Stimulated activated effector memory CD8-positive, alpha-beta T cell treated with anti-CD3 and anti-CD28 coated beads, Interleukin-12 subunit alpha, Interleukin-12 subunit beta, amount 100 ng/mL, for 72 hours (primary cell): Measurements from ENCODE around the gene ITPK1.

Source experiments
- ATAC-seq: fragments of 150-1000 bp; cut with Tn5 transposase; 2 replicates; pipeline ENCODE4 v1.10.0; 2021
- DNase-seq, 2 donors: peaks; one replicate each; pipeline ENCODE4 v3.0.0; 2021 to 2022; ENCODE audit warnings: low spot score in 2 of 2
- H3K27ac Mint-ChIP-seq: one replicate; pipeline ENCODE4 v1.8.0; 2022; ENCODE audit warnings: mild to moderate bottlenecking, mixed read lengths
- H3K36me3 Mint-ChIP-seq: one replicate; pipeline ENCODE4 v1.8.0; 2022; ENCODE audit warnings: mild to moderate bottlenecking, mixed read lengths
- H3K4me1 Mint-ChIP-seq: one replicate; pipeline ENCODE4 v1.8.0; 2022; ENCODE audit warnings: mixed read lengths
- H3K4me3 Mint-ChIP-seq: one replicate; pipeline ENCODE4 v1.8.0; 2022; ENCODE audit warnings: mild to moderate bottlenecking, mixed read lengths
- H3K9me3 Mint-ChIP-seq: one replicate; pipeline ENCODE4 v1.8.0; 2022; ENCODE audit warnings: mixed read lengths

Gene ITPK1

DNA sequence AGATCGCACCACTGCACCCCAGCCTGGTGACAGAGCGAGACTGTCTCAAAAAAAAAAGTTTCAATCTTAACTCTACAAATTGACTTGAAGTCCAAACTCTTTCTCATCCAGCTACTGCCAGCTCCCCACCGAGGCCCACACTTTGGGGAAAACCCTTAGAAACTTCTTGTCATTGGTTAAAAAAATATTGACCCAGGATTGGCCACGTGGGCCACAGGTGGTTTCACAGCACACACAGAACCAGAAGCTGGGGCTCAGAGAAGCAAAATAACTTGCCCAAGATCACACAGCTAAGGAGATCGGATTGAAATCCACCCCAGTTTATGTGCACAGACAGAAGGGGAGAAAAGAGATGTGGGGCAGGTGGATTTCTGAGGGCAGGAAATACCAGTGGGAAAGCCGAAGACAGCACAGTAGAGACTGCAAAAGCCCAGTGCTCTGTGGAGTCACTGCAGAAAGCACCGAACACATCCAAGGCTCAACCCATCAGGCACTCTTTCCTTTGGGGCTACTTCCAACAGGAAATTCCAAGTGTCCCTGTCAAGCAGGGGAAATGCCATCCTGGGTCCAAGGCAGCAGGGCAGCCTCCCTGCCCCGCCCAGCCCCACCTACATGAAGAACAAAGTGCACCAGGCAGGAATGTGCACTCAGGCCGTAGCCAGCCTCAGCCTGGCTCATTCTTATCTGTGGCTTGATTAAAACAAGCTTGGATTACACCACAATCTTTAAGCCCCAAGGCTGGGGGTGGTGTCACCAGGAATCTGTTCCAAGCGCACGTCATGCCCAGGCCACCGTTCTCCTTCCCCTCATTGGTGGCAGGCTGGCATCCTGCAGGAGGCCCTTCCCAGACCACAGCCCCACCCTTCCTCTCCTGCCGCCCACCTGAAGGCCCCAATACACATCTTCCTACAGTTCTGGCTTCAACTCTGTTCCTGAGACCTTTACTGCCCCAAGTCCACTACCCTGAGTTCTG lies 72.5 kb downstream of the ITPK1 start:
- H3K9me3 Mint-ChIP-seq, result no peaks in the 10 kb centered on the region
- no peak overlapping the region for H3K4me3 Mint-ChIP-seq
- peak overlapping the region; percentile 84 for H3K27ac Mint-ChIP-seq
- H3K4me1 Mint-ChIP-seq, result peaks cover 72% of the 10 kb centered on the region
- DNase-seq (no peak), ATAC-seq (peak; percentile 47)
- H3K36me3 Mint-ChIP-seq, result no peaks in the 10 kb centered on the region

DNA sequence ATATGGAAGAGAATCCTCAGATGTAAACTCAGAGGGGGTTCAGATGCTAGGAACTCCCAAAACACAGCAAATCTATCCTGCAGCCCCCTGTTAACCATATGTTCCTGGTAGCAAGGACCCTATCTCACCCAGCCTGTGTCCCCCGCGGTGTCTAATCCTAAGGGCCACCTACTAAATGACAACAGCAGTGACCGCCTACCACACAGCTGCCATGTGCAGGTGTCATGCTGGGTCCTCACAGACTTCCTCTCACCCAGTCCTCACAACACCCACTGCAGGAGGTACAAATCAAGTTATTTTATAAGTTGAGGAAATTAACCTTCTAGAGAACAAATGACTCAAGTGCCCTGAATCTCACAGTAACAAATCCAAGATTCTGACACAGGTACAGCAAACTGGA lies 73.9 kb downstream of the ITPK1 start:
- Mint-ChIP-seq H3K9me3 (no peaks in the 10 kb centered on the region), H3K27ac (peak overlapping the region; percentile 84), H3K4me1 (peaks cover 78% of the 10 kb centered on the region), H3K36me3 (no peaks in the 10 kb centered on the region), H3K4me3 (no peak overlapping the region)
- ATAC-seq (no peak), DNase-seq (no peak)

DNA sequence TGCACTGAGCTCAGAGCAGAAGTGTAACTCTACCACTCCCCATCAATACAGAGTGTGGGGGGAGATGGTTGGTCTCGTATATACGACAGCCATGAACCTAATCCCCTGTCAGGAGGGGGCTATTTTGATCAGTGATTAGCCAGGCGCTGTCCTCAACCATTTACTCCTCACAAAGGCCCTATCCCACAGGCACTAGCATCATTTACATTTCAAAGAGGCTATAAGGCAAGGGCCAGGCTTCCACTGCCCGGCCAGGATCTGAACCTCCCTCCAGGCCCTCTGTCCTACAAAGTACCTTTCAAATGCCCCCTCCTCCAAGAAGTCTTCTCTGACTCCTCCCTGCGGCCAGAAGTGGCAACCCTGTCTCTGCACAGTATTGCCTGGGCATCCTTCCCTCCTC lies 74.7 kb downstream of the ITPK1 start:
- no peak for ATAC-seq
- peaks cover 82% of the 10 kb centered on the region for H3K4me1 Mint-ChIP-seq
- DNase-seq, result no peak
- no peaks in the 10 kb centered on the region for H3K9me3 Mint-ChIP-seq
- H3K27ac Mint-ChIP-seq, result peak overlapping the region; percentile 84
- H3K36me3 Mint-ChIP-seq, result no peaks in the 10 kb centered on the region
- no peak overlapping the region for H3K4me3 Mint-ChIP-seq

DNA sequence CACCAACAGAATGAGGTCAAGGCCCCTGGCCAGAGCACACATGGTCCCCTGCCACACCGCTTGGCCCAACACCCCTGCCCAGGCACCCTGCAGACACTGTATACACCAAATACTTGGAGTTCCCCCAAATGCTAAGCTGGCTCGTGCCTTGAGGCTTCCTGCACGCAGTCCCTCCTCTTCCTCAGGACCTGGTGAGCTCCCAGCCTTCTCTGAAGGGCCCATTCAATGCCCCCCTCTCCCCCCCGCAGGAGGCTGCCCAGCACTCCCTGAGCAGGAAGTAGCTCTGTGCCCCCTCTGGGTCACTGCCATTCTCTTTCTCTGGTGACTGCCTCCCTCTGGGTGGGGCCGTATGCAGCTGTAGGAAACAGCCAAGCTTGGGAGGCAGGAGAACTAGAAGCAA lies 75.3 kb downstream of the ITPK1 start:
- Mint-ChIP-seq H3K27ac (peak overlapping the region; percentile 84), H3K4me1 (peaks cover 79% of the 10 kb centered on the region), H3K4me3 (no peak overlapping the region), H3K36me3 (no peaks in the 10 kb centered on the region), H3K9me3 (no peaks in the 10 kb centered on the region)
- DNase-seq (no peak), ATAC-seq (no peak)

DNA sequence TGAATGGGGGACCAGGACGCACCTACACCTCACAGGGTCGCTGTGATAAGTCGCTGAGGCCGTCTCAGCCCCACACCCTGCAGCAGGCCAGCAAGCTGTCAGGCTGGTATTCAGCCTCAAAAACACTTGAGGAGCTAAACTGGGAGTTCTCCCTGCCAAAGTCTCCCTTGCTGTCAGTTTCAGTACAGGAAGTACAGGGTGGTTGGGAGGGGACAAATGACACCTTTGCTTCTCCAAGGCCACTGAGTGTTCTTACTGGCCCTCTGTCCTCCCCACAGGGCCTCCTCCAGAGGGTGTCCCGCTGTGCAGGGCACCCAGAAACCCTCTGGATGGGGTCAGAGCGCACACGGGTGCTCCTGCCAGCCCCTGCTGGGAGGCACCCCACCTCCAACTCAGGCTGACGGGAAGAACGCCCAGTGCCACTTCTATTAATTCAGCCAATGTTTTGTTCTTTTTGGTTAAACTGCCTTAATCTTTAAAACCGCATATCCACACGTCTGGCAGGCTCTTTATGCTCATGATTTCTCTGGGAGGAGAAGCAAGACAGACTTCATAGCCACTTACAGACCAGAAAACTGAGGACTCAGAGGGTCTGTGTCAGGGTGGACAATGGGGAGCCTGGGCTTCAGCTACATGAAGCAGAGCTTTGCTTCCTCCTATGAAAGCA lies 75.9 kb downstream of the ITPK1 start:
- no peak for ATAC-seq
- Mint-ChIP-seq H3K36me3 (no peaks in the 10 kb centered on the region), H3K4me3 (no peak overlapping the region), H3K9me3 (no peaks in the 10 kb centered on the region), H3K27ac (peak overlapping the region; percentile 84), H3K4me1 (peaks cover 78% of the 10 kb centered on the region)
- DNase-seq, result no peak

DNA sequence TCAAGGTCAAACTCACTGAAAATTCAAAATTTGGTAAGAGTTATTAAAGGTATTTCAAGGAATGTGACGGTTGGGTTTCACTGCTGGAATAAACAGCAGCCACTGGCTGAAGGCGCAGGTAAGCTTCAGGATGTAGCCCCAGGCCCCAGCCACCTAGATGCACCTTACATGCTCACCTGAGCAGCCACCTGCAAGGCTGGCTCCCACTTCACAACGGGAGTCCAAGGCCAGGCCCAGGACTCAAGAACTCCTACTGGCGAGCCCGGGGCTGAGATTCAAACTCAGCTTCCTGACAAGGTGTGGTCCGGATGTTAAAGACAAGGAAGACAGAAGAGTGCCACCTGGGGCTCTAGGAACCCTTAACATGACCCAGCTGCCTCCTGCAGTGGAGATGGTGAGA lies 78.4 kb downstream of the ITPK1 start:
- Mint-ChIP-seq H3K9me3 (no peaks in the 10 kb centered on the region), H3K27ac (peak overlapping the region; percentile 60), H3K4me3 (no peak overlapping the region), H3K4me1 (peaks cover 78% of the 10 kb centered on the region), H3K36me3 (no peaks in the 10 kb centered on the region)
- ATAC-seq (no peak), DNase-seq (no peak)

DNA sequence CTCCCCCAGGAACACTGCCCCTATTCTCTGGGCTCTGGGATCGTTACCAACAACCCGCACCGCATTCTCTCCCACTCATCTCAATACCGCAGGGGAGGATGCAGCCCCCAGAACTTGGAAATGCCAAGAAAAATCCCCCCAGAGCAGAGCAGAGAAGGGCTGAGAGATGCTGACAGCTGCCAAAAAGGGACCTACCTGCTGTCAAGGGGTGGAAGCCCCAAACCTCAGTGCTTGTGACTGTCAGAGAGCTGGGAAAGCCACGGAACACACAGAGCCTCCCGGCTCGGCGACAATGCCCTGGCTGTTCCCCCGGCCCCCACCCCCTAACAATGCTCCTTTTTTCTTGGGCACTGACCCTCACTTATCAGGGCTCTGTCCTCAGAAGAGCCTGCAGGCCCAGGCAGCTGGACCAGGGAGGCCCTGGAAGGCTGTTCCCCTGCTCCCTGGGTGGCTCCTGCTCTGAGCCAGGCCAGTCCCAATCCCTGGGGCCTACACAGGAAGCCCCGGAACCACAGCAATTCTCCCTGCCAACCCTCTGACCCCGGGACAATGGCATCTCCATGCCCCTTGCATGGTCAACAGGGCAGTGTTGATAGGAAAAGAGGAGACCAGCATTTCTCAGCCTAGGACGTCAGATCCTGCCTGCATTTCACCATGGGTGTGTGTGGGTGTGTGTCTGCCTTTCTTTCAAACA lies 78.9 kb downstream of the ITPK1 start:
- Mint-ChIP-seq H3K36me3 (no peaks in the 10 kb centered on the region), H3K27ac (peak overlapping the region; percentile 60), H3K4me1 (peaks cover 72% of the 10 kb centered on the region), H3K9me3 (no peaks in the 10 kb centered on the region), H3K4me3 (no peak overlapping the region)
- ATAC-seq (no peak), DNase-seq (no peak)

DNA sequence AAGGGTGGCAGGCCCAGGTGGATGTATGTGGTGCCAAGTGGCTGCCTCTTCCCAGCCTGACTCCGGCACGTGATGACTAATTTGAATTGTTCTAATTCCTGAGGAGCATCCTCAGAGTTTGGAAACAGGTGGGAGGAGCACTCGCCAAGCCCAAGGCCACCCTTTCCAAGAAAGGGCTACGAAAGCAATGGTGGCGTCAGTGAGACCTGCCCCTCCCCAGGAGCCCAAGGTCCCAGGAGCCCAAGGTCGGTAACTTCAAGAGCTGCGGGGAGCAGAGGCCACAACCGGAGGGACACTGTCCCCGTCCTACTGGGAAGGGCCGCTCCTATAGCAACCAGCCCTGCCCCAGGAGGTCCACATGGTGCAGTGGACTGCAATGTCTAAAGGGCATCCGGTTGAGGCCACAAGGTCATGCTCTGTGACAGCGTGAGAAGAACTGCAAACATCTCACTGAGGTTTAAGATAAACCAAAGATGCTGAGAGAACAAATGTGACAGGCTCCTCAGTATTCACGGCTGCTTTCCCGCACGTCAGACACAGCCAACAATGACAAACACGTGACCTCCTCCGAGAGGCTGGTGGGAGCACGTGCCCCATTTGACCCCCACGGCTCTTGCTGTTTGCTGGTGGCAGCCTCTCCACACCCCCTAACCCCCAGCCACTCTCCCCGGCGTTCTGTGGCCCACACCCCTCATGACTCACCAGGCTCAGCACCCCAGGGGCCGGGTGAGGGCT lies 79.6 kb downstream of the ITPK1 start:
- Mint-ChIP-seq H3K36me3 (peaks cover 2% of the 10 kb centered on the region), H3K9me3 (no peaks in the 10 kb centered on the region), H3K4me1 (peaks cover 65% of the 10 kb centered on the region), H3K4me3 (no peak overlapping the region), H3K27ac (peak overlapping the region; percentile 60)
- DNase-seq (no peak), ATAC-seq (peak; percentile 33)

DNA sequence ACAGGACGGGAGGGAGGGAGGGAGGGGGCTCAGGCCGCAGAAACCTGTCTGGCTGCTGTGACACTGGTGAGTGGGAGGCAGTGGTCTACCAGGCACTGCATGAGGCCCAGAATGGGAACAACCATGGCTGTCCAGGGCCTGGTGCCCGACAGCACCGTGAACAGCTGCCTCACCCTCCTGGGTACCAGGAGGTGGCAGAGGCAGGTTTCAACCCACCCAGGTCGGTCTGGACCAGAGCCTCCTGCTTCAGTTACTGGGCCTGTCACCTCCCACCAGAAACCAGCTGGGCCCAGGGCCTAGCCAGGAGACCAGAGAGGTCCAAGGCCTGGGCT lies 80.2 kb downstream of the ITPK1 start:
- no peak overlapping the region for H3K4me3 Mint-ChIP-seq
- peaks cover 7% of the 10 kb centered on the region for H3K36me3 Mint-ChIP-seq
- no peak for ATAC-seq
- peaks cover 60% of the 10 kb centered on the region for H3K4me1 Mint-ChIP-seq
- no peak for DNase-seq
- no peak overlapping the region for H3K27ac Mint-ChIP-seq
- H3K9me3 Mint-ChIP-seq, result no peaks in the 10 kb centered on the region

DNA sequence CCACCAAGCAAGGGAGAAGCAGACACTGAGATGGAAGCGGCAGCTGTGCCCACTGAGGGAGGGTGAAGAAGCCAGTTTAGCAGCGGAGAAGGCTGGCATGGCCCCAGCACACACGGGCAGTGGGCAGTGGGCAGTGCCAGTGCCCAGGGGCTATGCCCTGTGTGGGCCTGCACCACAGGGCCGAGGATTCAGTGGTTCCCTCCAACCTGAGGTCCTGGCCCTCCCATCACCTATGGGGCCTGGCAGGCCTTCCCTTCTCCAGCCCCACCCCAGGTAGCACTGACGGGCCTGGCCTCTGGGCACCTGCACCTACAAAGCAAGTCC lies 81.1 kb downstream of the ITPK1 start:
- Mint-ChIP-seq H3K9me3 (no peaks in the 10 kb centered on the region), H3K4me1 (peaks cover 54% of the 10 kb centered on the region), H3K36me3 (peaks cover 7% of the 10 kb centered on the region), H3K27ac (peak overlapping the region; percentile 95), H3K4me3 (peak overlapping the region; percentile 45)
- ATAC-seq, result peak; percentile 11
- DNase-seq, result no peak

DNA sequence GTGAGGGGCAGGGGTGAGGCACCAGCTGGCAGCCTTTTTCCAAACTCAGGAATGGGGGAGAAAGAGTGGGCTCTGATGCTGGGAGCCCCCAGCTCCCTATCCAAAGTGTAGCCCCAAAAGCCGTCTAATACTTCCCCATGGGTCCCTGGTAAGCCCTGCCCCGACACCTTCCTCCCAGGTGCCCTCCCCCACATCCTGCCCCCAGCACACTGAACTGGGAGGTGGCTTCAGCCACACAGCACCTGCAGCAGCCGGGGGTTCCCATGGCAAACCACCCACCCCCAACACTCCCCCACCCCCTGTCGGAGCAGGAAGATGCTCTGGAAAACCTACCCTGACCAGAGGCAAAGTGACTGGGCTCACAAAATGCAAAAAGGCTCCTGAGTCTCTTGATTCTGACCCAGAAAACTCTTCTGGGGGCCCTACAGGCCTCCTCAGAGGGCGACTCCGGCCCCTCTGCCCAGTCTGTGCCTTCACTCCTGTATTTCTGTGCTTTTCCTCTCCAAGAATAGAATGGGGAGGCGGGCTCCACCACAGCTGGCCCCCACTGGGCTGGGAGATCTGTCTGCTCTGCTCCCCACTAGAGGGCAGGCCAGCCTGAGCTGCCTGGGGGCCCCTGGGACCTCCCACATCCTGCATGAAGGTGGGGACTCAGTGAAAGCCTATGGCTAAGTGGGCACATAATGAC lies 81.6 kb downstream of the ITPK1 start:
- peaks cover 7% of the 10 kb centered on the region for H3K36me3 Mint-ChIP-seq
- ATAC-seq, result peak; percentile 87
- peak; percentile 25 to 62 for DNase-seq
- H3K27ac Mint-ChIP-seq, result peak overlapping the region; percentile 95
- peaks cover 49% of the 10 kb centered on the region for H3K4me1 Mint-ChIP-seq
- no peaks in the 10 kb centered on the region for H3K9me3 Mint-ChIP-seq
- peak overlapping the region; percentile 45 for H3K4me3 Mint-ChIP-seq

DNA sequence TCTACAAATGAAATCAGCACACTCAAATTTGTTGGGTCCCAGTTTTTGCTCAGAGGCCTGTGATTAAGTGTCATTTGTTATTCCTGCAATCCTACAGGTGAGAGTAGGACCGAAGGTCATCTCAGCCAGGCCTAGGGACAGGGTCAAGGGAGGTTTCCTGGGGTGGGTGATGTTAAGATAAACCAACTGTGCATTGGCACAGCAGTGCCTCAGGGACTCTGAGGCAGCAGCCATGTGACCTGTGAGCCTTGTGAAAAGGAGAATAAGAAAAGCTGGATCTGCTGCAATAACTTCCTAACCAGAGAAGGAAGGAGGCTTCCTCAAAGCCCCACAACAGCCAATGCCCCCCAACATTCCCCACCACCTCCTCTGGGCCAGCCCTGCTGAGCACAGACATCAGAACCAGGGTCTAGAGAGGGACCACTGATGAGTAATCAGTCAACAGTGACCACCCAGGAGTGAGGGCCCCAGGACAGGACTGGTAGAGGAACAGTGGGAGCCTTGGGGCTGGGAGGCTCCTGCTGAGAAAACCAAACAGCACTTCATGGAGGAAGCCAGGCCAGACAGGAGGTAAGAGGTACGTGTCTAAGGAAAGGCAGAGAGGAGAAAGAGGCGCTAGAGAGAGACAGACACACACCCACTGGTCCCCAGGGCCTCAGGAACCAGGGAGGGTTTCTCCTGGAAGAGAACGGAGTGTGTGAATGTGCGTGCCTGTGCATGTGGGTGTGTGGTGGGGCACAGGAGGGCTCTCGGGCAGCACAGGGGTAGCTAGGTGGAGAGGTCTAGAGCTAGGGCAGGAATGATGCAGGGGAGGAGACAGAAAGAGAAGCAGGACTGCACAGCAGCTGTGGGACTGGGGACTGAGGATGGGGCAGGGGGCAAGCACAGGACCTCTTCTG lies 82.4 kb downstream of the ITPK1 start:
- Mint-ChIP-seq H3K36me3 (peaks cover 7% of the 10 kb centered on the region), H3K4me3 (peak overlapping the region; percentile 24), H3K27ac (peak overlapping the region; percentile 95), H3K4me1 (peaks cover 49% of the 10 kb centered on the region), H3K9me3 (no peaks in the 10 kb centered on the region)
- no peak for ATAC-seq
- DNase-seq, result no peak

DNA sequence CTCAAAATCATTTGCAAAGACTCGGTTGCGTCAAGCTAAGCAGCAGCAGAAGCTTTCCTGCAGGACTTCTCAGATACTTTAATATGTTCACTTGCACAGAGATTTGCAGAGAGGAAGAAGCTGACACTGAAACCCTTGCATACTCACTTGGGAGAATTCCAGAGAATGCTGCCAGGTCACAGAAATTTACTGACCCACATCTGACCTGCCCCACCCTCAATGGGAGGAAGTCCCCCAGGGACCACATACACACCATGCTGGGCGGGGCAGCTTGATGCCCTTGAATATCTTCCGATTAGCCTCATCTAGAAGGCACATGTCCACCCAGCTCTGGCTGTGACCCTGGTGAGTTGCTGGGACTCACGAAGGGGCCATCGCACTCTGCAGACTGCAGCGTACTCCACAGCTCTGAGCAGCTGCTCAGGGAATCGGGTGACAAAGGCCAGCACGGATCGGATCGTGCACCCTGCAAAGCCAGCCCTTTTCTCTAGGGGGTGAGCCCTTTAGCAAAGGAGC lies 83.2 kb downstream of the ITPK1 start:
- Mint-ChIP-seq H3K36me3 (peaks cover 7% of the 10 kb centered on the region), H3K4me3 (no peak overlapping the region), H3K27ac (no peak overlapping the region), H3K9me3 (no peaks in the 10 kb centered on the region), H3K4me1 (peaks cover 56% of the 10 kb centered on the region)
- ATAC-seq (no peak), DNase-seq (no peak)
